ENCODE results near the gene NUP214. TPM values are rescaled to one million over a fixed set of nuclear protein-coding genes. Genes with fewer than 3 reads are reported as not detected.

Gene NUP214
- total RNA-seq, 1 donor from 2014 or later: 24.7 TPM

- Histone ChIP-seq H3K27me3 (ENCODE audit: low read depth) (no peaks in the 10 kb centered on the region), H3K9me3 (replicated peaks) (no peaks in the 10 kb centered on the region), H3K4me3 (no peak overlapping the region), H3K27ac (replicated peaks) (no peak overlapping the region), H3K4me1 (no peaks in the 10 kb centered on the region), H3K36me3 (peaks cover 94% of the 10 kb centered on the region)
- no peak for DNase-seq
- no peak for TF ChIP-seq CTCF (IDR thresholded peaks at IDR 0.05; ENCODE audit: borderline replicate concordance)
- intact Hi-C loops (cut with micrococcal nuclease): no loop called here
These were observed 14.7 kb downstream of the NUP214 start for GRCh38 chr9:131140112-131140511.

- H3K27ac ChIP-seq (replicated peaks): no peak overlapping the region
- no peaks in the 10 kb centered on the region for H3K27me3 ChIP-seq (ENCODE audit: low read depth)
- no peak for TF ChIP-seq CTCF (IDR thresholded peaks at IDR 0.05; ENCODE audit: borderline replicate concordance)
- no peak overlapping the region for H3K4me3 ChIP-seq
- no peak for DNase-seq
- peaks cover 94% of the 10 kb centered on the region for H3K36me3 ChIP-seq
- H3K9me3 ChIP-seq (replicated peaks): no peaks in the 10 kb centered on the region
- intact Hi-C loops (cut with micrococcal nuclease): no loop called here
- no peaks in the 10 kb centered on the region for H3K4me1 ChIP-seq
These were observed 15.2 kb downstream of the NUP214 start for GRCh38 chr9:131140550-131140949.

GRCh38 chr9:131142160-131142559 is 16.8 kb downstream of the NUP214 start:
- no peak for DNase-seq
- Histone ChIP-seq H3K36me3 (peaks cover 94% of the 10 kb centered on the region), H3K4me1 (no peaks in the 10 kb centered on the region), H3K27me3 (ENCODE audit: low read depth) (no peaks in the 10 kb centered on the region), H3K9me3 (replicated peaks) (no peaks in the 10 kb centered on the region), H3K4me3 (no peak overlapping the region), H3K27ac (replicated peaks) (no peak overlapping the region)
- intact Hi-C loops (cut with micrococcal nuclease): no loop called here
- no peak for TF ChIP-seq CTCF (IDR thresholded peaks at IDR 0.05; ENCODE audit: borderline replicate concordance)

- H3K36me3 ChIP-seq: peaks cover 97% of the 10 kb centered on the region
- intact Hi-C loops (cut with micrococcal nuclease): no loop called here
- no peak overlapping the region for H3K4me3 ChIP-seq
- no peaks in the 10 kb centered on the region for H3K27me3 ChIP-seq (ENCODE audit: low read depth)
- no peak for DNase-seq
- no peak overlapping the region for H3K27ac ChIP-seq (replicated peaks)
- no peaks in the 10 kb centered on the region for H3K4me1 ChIP-seq
- no peak for TF ChIP-seq CTCF (IDR thresholded peaks at IDR 0.05; ENCODE audit: borderline replicate concordance)
- H3K9me3 ChIP-seq (replicated peaks): no peaks in the 10 kb centered on the region
These were observed 18.8 kb downstream of the NUP214 start for GRCh38 chr9:131144201-131144600.

GRCh38 chr9:131145245-131145644 is 19.9 kb downstream of the NUP214 start:
- no peaks in the 10 kb centered on the region for H3K9me3 ChIP-seq (replicated peaks)
- no peaks in the 10 kb centered on the region for H3K27me3 ChIP-seq (ENCODE audit: low read depth)
- no peak for TF ChIP-seq CTCF (IDR thresholded peaks at IDR 0.05; ENCODE audit: borderline replicate concordance)
- no peak overlapping the region for H3K4me3 ChIP-seq
- H3K36me3 ChIP-seq: peaks cover 97% of the 10 kb centered on the region
- no peak overlapping the region for H3K27ac ChIP-seq (replicated peaks)
- intact Hi-C loops (cut with micrococcal nuclease): no loop called here
- no peaks in the 10 kb centered on the region for H3K4me1 ChIP-seq
- DNase-seq: no peak

- no peak for DNase-seq
- intact Hi-C loops (cut with micrococcal nuclease): no loop called here
- H3K4me3 ChIP-seq: no peak overlapping the region
- H3K27ac ChIP-seq (replicated peaks): no peak overlapping the region
- no peaks in the 10 kb centered on the region for H3K4me1 ChIP-seq
- no peaks in the 10 kb centered on the region for H3K27me3 ChIP-seq (ENCODE audit: low read depth)
- H3K36me3 ChIP-seq: peaks cover 97% of the 10 kb centered on the region
- H3K9me3 ChIP-seq (replicated peaks): no peaks in the 10 kb centered on the region
- TF ChIP-seq CTCF (IDR thresholded peaks at IDR 0.05; ENCODE audit: borderline replicate concordance): no peak
These were observed 20.8 kb downstream of the NUP214 start for GRCh38 chr9:131146186-131146585.

Measured in left ventricle myocardium inferior (tissue), 1 donor.